Measurements from ENCODE around the gene EVI5L.
"Not testable (repeated sequence)": the region's sequence is repeated elsewhere in the genome, so short reads cannot be mapped to it uniquely, and the experiment has no call there.

The EVI5L gene

GRCh38 chr19:7829561-7830271 is at the start of gene EVI5L:
TSS of gene EVI5L (plus strand) at chr19:7830218. CDS start at chr19:7846543, 16,325 bp downstream.
- DNase-seq = peak; percentile 100

DNA sequence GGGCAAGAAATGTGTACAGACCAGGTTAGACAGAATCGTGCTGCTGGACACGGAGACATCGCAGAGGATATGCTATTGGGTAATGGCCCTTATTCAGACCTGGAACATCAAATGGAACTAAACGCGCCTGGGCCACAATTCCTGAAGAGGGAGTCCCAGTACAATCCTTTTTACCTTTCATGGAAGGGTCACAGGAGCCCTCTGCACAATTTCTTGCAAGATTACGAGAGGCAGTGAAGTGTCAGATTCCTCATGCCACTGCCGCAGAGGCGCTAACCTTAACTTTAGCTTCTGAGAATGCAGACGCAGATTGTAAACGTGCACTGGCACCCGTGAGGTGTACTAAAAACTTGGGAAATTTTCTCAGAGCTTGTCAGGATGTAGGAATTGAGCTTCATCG is 48.9 kb upstream of the EVI5L start:
- DNase-seq = no peak

DNA sequence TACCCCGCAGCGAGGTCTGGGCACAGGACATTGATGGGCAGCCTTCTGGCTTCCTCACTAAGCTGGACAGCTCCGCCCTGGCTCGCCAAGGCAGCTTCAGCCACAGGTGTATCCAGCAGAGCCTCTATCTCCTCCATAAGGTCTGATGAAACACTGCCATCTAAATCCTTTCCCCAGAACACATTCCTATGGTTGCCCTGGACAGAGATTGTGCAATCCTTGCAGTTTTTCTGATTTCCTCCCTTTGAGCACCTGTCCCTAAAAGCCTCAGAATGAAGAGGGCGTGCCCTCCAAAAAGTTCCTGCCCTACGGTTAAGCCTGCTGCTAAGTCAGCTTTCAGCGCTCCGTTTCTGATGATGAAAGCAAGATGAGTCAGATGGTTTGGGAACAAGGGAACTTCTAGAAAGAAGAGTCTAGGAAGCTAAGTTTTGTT is 46.0 kb upstream of the EVI5L start:
- DNase-seq = no peak

DNA sequence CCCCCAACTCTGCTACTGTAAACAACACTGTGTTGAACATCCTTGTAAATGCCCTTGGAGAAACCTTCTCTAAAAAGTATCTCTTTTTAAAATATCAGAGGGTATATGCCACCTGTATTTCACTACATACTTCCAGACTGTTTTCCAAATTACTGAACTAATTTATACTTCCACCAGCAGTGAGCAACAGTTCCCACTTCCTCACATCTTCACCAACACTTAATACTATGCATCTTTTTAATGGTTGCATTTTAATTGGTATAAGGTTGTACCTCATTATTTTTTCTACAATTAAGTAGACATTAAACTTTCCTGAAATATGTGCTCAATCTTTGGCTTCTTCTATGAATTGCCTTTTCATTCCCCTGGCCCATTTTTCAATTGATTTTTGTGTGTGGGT is 45.2 kb upstream of the EVI5L start:
- DNase-seq = no peak

DNA sequence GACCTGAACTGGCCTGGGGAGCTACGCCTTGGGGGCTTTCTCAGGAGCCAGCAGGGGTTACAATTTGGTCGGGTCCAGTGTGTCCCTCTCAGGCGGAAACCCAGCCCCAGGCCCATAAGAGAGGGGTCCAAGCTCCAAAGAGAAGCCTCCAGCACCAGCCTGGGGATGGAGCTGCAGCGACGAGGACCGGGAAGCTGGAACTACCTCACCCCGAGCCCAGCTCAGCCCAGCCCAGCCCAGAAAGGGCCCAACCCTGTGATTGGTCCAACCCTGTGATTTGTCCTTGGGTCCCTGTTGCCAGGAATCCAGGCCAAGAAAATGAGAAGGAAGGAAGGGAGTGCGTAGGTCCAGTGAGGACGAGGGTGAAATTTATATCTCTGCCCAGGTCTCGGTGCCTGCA is 42.9 kb upstream of the EVI5L start:
- no peak for DNase-seq

GRCh38 chr19:7787602-7788177 is 42.3 kb upstream of the EVI5L start:
- no peak for DNase-seq

- DNase-seq = no peak
These were observed 41.7 kb upstream of the EVI5L start for GRCh38 chr19:7788178-7788932.

GRCh38 chr19:7788933-7789323 is 41.1 kb upstream of the EVI5L start:
- DNase-seq = no peak

- DNase-seq = no peak
These were observed 40.6 kb upstream of the EVI5L start for GRCh38 chr19:7789447-7789846.

- no peak for DNase-seq
These were observed 39.6 kb upstream of the EVI5L start for GRCh38 chr19:7790416-7790815.

- DNase-seq = no peak
These were observed 37.7 kb upstream of the EVI5L start for GRCh38 chr19:7792281-7792680.

GRCh38 chr19:7792701-7793100 is 37.3 kb upstream of the EVI5L start:
- not testable (repeated sequence) for DNase-seq

DNA sequence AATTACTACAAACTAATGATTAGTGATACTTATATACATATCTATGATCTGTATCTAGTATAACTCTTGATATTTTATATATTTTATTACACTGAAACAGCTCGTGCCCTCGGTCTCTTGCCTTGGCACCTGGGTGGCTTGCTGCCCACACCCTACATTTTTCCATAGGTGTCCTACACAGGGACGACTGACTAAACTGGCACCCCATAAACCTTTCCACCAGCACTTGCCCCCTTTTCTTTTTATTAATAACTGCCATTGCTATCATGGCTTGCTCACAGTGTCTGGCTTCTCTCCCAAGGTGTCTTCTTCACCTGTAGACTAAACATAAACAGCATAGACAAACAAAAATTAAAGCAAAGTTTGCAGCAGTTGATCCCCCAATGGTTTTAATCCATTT is 36.5 kb upstream of the EVI5L start:
- no peak for DNase-seq

GRCh38 chr19:7795555-7796161 is 34.4 kb upstream of the EVI5L start:
- no peak for DNase-seq

DNA sequence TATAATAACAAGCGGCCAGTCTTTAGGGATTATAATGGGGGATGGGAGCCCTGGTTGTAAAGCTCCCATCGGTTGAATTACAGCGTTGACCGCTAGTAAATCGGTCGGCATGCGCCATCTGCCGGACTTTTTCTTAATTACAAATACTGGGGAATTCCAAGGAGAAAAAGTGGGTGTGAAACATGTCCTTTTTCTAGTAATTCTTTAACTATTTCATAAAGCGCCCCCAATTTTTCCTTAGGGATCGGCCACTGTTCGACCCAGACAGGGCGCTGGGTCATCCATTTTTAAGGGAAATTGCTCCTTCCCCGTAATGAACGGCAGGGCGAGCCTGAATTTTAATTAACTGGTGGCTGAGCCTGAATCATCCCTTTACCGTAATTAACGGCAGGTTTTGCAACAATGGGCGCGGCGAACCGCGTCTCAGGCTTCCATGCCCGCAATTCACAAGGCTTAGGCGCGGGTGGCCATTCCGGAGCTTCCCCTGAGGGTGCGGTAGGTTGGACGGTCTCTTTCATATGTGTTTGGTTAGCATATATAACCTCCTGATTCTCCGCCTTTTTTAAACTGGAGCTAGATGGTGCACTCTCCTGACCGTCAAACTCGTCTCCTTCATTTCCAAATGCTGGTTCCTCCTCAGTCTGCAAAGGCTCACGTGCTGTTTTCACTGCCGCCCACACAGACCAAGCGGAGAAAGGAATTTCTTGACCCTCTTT is 30.2 kb upstream of the EVI5L start:
- DNase-seq = peak; percentile 68

GRCh38 chr19:7801020-7801570 is 28.9 kb upstream of the EVI5L start:
- DNase-seq = no peak

- DNase-seq = no peak
These were observed 23.8 kb upstream of the EVI5L start for GRCh38 chr19:7806234-7806633.

DNA sequence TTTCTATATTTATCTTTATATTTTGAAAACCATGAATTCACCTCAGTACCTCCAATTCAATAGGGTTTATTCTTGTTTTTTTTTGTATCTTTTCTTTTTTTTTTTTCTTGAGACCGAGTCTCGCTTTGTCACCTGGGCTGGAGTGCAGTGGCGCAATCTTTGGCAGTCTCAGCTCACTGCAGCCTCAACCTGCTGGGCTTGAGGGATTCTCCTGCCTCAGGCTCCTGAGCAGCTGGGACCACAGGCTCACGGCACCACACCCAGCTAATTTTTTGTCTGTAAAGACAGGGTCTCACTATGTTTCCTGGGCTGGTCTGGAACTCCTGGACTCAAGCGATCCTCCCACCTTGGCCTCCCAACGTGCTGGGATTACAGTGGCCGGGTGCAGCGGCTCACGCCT is 23.1 kb upstream of the EVI5L start:
- DNase-seq = no peak

DNA sequence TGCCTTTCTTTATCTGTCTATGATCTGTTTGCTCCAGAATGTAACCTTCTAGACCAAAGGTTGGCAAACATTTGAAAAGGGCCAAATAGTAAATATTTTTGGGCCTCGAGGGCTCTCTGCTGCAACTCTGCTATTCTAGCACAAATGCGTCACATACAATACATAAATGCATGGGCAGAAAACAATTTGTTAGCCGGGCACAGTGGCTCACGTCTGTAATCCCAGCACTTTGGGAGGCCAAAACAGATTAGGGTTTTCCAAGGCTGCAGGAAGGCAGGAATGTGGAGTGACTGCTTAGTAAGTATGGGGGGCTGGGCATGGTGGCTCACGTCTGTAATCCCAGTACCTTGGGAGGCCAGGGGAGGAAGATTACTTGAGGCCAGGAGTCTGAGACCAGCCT is 21.9 kb upstream of the EVI5L start:
- no peak for DNase-seq

- DNase-seq = no peak
These were observed 18.0 kb upstream of the EVI5L start for GRCh38 chr19:7811989-7812388.

DNA sequence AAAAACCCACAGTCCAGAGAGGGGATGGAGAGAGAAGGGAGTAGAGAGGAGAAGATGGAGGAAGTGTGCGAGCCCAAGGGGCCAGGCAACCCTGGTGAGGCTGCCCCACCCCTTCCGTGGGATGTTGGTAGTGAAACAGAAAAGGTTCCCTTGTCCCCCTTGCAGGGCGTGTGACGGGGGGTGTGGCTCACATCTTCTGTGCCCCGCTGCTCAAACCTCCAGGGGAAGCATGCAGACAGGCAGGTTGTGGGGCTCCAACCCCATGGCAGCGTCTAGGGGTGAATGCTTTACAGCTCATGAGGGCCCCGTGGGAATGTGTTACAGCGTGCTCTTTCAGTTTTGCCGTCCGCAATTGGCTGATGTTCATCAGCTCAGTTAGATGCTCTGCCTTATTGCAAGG is 14.7 kb upstream of the EVI5L start:
- DNase-seq = peak; percentile 1

DNA sequence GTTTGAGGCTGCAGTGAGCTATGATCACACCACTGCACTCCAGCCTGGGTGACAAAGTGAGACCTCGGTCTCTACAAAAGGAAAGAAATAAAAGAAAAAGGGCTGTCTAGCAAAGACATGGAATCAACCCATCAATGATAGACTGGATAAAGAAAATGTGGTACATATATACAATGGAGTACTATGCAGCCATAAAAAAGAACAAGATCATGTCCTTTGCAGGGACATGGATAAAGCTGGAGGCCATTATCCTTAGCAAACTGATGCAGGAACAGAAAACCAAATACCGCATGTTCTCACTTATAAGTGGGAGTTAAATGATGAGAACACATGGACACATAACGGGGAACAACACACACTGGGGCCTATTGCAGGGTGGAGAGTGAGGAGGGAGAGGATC is 14.0 kb upstream of the EVI5L start:
- not testable (repeated sequence) for DNase-seq

- DNase-seq = no peak
These were observed 12.2 kb upstream of the EVI5L start for GRCh38 chr19:7817801-7818200.
